ENCODE results near the gene DLX1. TPM values are rescaled to one million over a fixed set of nuclear protein-coding genes. Genes with fewer than 3 reads are reported as not detected.

The DLX1 gene
- total and polyA plus RNA-seq, 9 of the 15 experiments (the other 6 are each of a cell fraction or from before 2014, with no cell fraction given), result 1.9 to 26.2 (median 9.6) TPM

DNA sequence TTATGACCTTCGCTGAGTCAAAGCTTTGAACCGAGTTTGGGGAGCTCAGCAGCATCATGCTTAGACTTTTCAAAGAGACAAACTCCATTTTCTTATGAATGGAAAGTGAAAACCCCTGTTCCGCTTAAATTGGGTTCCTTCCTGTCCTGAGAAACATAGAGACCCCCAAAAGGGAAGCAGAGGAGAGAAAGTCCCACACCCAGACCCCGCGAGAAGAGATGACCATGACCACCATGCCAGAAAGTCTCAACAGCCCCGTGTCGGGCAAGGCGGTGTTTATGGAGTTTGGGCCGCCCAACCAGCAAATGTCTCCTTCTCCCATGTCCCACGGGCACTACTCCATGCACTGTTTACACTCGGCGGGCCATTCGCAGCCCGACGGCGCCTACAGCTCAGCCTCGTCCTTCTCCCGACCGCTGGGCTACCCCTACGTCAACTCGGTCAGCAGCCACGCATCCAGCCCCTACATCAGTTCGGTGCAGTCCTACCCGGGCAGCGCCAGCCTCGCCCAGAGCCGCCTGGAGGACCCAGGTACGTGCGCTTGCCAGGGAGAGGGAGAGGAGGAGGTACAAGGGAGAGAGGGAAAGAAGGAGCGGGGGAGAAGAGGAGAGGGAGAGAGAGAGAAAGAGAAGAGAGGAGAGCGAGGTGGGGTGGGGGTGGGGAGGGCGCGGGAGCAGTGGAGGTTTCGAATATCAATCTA is at the start of gene DLX1 (continued):
- TF ChIP-seq, protein P1, sequence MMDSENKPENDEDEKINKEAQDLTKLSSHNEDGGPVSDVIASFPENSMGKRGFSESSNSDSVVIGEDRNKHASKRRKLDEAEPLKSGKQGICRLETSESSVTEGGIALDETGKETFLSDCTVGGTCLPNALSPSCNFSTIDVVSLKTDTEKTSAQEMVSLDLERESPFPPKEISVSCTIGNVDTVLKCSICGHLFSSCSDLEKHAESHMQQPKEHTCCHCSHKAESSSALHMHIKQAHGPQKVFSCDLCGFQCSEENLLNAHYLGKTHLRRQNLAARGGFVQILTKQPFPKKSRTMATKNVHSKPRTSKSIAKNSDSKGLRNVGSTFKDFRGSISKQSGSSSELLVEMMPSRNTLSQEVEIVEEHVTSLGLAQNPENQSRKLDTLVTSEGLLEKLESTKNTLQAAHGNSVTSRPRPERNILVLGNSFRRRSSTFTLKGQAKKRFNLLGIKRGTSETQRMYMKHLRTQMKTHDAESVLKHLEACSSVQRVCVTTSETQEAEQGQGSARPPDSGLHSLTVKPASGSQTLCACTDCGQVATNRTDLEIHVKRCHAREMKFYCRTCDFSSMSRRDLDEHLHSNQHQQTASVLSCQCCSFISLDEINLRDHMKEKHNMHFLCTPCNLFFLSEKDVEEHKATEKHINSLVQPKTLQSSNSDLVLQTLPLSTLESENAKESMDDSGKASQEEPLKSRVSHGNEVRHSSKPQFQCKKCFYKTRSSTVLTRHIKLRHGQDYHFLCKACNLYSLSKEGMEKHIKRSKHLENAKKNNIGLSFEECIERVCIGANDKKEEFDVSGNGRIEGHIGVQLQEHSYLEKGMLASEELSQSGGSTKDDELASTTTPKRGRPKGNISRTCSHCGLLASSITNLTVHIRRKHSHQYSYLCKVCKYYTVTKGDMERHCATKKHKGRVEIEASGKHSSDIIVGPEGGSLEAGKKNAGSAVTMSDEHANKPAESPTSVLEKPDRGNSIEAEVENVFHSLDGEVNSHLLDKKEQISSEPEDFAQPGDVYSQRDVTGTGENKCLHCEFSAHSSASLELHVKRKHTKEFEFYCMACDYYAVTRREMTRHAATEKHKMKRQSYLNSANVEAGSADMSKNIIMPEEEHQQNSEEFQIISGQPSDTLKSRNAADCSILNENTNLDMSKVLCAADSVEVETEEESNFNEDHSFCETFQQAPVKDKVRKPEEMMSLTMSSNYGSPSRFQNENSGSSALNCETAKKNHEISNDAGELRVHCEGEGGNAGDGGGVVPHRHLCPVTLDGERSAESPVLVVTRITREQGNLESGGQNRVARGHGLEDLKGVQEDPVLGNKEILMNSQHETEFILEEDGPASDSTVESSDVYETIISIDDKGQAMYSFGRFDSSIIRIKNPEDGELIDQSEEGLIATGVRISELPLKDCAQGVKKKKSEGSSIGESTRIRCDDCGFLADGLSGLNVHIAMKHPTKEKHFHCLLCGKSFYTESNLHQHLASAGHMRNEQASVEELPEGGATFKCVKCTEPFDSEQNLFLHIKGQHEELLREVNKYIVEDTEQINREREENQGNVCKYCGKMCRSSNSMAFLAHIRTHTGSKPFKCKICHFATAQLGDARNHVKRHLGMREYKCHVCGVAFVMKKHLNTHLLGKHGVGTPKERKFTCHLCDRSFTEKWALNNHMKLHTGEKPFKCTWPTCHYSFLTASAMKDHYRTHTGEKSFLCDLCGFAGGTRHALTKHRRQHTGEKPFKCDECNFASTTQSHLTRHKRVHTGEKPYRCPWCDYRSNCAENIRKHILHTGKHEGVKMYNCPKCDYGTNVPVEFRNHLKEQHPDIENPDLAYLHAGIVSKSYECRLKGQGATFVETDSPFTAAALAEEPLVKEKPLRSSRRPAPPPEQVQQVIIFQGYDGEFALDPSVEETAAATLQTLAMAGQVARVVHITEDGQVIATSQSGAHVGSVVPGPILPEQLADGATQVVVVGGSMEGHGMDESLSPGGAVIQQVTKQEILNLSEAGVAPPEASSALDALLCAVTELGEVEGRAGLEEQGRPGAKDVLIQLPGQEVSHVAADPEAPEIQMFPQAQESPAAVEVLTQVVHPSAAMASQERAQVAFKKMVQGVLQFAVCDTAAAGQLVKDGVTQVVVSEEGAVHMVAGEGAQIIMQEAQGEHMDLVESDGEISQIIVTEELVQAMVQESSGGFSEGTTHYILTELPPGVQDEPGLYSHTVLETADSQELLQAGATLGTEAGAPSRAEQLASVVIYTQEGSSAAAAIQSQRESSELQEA (IDR thresholded peaks at IDR 0.05; ENCODE audit: low read depth), result no peak
- TF ChIP-seq, protein P2, sequence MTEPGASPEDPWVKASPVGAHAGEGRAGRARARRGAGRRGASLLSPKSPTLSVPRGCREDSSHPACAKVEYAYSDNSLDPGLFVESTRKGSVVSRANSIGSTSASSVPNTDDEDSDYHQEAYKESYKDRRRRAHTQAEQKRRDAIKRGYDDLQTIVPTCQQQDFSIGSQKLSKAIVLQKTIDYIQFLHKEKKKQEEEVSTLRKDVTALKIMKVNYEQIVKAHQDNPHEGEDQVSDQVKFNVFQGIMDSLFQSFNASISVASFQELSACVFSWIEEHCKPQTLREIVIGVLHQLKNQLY (CRISPR knock-in tag; conservative IDR thresholded peaks at IDR 0.05), result no peak
- no peak for TF ChIP-seq HMGN3 (IDR thresholded peaks at IDR 0.05; ENCODE audit: borderline replicate concordance, extremely low read depth, insufficient read length, low read depth, low read length)
- TF ChIP-seq TCF7L2 (IDR thresholded peaks at IDR 0.05; ENCODE audit: low read depth, low read length), result no peak
- TF ChIP-seq PTBP1 (IDR thresholded peaks at IDR 0.05; ENCODE audit: low read depth, low read length), result no peak
- TF ChIP-seq, protein P3, sequence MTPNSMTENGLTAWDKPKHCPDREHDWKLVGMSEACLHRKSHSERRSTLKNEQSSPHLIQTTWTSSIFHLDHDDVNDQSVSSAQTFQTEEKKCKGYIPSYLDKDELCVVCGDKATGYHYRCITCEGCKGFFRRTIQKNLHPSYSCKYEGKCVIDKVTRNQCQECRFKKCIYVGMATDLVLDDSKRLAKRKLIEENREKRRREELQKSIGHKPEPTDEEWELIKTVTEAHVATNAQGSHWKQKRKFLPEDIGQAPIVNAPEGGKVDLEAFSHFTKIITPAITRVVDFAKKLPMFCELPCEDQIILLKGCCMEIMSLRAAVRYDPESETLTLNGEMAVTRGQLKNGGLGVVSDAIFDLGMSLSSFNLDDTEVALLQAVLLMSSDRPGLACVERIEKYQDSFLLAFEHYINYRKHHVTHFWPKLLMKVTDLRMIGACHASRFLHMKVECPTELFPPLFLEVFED (CRISPR knock-in tag; conservative IDR thresholded peaks at IDR 0.05), result peak; percentile 82; the same call in 1 of the 2 replicates
- no peak for TF ChIP-seq ZC3H4 (CRISPR knock-in tag; IDR thresholded peaks at IDR 0.05; ENCODE audit: borderline replicate concordance)
- TF ChIP-seq GATAD2A (IDR thresholded peaks at IDR 0.05), result peak; percentile 86
- TF ChIP-seq NR4A1 (CRISPR knock-in tag; IDR thresholded peaks at IDR 0.05), result no peak
- TF ChIP-seq NR4A1 (tag; IDR thresholded peaks at IDR 0.05), result no peak
- TF ChIP-seq DDX20 (tag; IDR thresholded peaks at IDR 0.05; ENCODE audit: low read depth), result no peak
- 0 out of 2 replicates have a peak, but pooled peaks have one; percentile 48 for TF ChIP-seq DPF2 (IDR thresholded peaks at IDR 0.05)
- TF ChIP-seq BRD4 (IDR thresholded peaks at IDR 0.05), result no peak
- TF ChIP-seq, protein P4, sequence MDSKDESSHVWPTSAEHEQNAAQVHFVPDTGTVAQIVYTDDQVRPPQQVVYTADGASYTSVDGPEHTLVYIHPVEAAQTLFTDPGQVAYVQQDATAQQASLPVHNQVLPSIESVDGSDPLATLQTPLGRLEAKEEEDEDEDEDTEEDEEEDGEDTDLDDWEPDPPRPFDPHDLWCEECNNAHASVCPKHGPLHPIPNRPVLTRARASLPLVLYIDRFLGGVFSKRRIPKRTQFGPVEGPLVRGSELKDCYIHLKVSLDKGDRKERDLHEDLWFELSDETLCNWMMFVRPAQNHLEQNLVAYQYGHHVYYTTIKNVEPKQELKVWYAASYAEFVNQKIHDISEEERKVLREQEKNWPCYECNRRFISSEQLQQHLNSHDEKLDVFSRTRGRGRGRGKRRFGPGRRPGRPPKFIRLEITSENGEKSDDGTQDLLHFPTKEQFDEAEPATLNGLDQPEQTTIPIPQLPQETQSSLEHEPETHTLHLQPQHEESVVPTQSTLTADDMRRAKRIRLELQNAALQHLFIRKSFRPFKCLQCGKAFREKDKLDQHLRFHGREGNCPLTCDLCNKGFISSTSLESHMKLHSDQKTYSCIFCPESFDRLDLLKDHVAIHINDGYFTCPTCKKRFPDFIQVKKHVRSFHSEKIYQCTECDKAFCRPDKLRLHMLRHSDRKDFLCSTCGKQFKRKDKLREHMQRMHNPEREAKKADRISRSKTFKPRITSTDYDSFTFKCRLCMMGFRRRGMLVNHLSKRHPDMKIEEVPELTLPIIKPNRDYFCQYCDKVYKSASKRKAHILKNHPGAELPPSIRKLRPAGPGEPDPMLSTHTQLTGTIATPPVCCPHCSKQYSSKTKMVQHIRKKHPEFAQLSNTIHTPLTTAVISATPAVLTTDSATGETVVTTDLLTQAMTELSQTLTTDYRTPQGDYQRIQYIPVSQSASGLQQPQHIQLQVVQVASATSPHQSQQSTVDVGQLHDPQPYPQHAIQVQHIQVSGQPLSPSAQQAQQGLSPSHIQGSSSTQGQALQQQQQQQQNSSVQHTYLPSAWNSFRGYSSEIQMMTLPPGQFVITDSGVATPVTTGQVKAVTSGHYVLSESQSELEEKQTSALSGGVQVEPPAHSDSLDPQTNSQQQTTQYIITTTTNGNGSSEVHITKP (IDR thresholded peaks at IDR 0.05; ENCODE audit: partially characterized antibody), result peak; percentile 70

Data from K562 (cell line).